HG02763 (cell line): ENCODE data around the gene ELK1.

Experiments
- ATAC-seq: cut with Tn5 transposase; IDR thresholded peaks from one replicate; pipeline ENCODE4 v1.9.1; 2021; ENCODE audit warnings: mild to moderate bottlenecking, moderate library complexity; ENCODE audit not compliant: unreplicated experiment

Gene ELK1

DNA sequence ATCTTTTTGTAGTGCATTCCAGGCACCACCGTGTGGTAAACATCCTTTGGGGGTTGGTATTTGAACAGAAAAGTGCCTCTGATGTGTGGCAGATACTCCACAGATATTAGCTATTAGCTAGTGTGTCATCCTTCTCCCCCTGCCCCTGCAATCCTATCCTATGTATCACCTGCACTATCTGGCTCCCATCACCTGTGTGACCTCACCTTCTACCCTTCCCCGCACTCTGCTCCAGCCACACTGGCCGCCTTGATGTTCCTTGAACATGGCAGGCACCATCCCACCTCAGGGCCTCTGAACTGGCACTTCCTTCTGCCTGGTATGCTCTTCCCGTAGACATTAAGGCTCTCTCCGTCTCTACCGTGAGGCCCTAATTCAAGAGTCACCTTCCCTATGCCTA lies 3.7 kb downstream of the ELK1 start:
- ATAC-seq: no peak

DNA sequence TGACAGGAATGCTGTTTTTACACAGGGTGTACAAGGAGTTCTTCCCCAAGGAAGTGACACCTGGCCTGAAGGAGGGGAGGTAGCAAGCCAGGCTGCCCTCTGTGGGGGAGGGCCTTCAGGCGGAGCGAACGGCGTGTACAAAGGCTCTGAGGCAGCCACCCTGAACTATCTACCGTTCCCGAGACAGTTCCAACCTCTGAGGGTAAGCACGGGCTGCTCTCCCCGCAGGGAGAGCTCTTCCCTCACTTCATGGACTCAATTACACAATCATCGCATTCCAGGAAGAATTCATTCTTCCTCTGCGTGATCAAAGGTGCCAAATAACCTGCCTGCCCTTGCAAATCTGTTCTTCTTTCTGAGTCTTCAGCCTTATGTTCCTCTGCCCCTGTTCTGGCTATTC lies 4.8 kb downstream of the ELK1 start:
- no peak for ATAC-seq

DNA sequence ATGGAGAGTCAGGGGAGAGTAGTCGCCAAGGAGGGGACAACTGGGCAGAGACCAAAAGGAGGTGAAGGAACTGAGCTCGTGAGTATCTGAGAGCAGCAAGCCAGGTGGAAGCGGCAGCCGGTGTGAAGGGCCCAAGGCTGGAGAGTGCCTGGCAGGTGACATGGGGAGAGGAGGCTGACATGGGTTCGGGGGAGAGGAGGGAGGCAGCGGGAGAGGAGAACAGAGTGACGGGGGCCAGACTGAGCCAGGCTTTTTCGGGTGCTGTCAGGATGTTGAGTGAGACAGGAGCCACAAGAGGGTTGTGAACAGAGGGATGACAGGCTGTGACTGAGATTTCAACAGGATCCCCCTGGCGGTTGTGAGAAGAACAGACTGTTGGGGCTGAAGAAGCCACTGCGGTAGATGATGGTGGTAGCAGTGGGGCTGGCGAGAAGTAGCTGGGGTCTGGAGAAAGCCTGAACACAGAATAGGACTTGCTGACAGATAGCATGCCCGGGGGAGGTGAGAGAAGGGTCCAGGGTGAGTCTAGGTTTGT lies 5.7 kb downstream of the ELK1 start:
- ATAC-seq: no peak

GRCh38 chrX:47643926-47644325 lies 6.4 kb downstream of the ELK1 start:
- ATAC-seq: no peak

- no peak for ATAC-seq
Observed at GRCh38 chrX:47638816-47639215, 11.5 kb downstream of the ELK1 start.

DNA sequence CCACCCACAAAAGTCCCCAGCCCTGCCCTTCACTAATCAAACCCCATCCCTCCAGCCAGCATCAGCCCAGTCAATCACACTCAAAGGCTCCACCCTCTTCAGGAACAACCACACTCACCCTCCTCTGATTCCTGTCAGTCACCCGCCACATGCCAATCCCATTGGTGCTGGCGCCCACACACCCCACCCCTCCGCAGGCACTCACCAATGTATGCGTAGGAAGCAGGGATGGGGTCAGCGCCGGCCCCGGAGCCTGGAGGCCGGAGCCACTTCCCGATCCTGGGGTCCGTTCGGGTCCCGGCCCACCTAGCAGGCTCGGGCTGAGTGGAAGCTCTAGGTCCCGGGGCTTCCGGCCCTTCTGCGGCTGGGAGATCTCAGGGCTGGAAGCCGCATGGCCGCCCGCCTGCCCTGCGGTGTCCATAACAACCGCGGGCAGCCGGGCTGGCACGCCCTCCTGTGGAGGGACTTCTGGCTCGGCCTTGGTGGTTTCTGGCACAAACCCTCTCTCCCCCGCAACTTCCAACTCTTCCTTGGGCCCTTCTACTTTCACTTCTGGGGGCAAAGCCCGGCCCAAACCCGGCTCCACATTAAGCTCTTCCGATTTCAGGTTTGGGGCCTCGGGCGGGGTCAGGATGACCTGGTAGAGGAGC lies 12.7 kb downstream of the ELK1 start:
- no peak for ATAC-seq

DNA sequence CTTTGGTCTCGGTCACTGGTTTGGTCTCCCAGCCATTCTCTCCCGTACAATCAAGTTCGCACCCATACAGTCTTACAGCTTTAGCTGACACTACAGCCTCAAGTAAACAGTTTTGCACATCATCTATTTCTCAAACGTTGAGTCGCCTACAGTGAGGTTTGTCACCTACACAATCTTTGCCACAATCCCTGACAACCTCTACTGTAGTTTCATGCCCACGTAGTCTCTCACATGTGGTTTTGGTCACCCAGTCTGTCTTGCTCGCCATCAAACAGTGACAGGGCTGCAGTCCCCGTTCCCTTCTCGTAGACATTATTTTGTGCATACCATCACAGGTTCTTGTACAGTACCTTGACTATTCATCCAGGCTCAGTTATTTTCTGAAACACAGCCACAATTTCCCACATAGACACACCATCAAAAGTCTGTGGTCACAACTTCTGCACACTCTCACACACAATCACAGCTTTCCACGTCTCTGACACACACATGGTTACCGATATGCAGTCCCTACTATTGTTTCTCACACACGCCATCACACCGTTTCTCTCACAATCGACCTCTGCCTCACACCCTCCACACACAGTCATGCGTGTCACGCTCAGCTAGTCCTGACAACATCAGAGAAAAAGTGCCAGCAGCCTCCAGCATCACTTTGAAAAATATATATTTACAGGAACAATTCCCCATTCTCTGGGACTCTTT lies 15.3 kb downstream of the ELK1 start:
- ATAC-seq: no peak

GRCh38 chrX:47633689-47634590 lies 16.4 kb downstream of the ELK1 start:
- no peak for ATAC-seq

DNA sequence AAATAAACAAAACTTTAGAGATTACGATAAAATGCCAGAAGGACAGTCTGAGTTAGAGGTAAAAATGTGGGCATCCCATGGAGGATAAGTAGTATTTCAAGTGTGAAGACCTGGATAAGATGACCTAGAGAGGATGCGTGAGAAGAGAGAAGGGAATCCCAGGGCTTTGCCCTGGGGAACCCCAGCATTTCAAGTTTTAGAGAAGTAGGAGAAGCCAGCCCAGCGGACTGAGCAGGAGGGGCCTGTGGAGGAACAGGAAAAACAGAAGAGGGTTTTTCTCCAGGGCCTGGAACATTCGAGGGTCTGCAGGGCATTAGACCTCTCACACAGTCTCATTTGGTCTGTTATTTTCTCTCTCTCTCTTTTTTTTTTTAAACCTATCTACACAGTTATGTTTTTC lies 17.7 kb downstream of the ELK1 start:
- no peak for ATAC-seq

DNA sequence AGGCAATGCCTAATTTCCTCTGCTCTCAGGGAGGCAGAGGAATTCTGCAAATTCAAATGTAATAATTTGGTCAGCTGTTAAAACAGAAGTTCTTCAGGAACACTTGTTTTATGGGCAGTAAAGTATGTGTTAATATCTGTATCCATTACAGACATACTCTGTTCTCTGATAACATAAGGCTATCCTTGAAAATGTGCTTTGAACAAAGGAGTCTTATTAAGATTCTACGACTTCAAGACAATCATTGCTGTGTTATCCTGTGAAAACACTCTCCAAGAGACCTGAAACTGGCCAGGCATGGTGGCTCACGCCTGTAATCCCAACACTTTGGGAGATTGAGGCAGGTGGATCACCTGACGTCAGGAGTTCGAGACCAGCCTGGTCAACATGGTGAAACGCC lies 18.7 kb downstream of the ELK1 start:
- ATAC-seq: no peak

GRCh38 chrX:47629419-47630200 lies 20.8 kb downstream of the ELK1 start, which contains the start of gene CFP:
Gene CFP, minus strand, starts transcription at chrX:47629930. Its CDS starts 86 bp downstream, at chrX:47629844.
- no peak for ATAC-seq

DNA sequence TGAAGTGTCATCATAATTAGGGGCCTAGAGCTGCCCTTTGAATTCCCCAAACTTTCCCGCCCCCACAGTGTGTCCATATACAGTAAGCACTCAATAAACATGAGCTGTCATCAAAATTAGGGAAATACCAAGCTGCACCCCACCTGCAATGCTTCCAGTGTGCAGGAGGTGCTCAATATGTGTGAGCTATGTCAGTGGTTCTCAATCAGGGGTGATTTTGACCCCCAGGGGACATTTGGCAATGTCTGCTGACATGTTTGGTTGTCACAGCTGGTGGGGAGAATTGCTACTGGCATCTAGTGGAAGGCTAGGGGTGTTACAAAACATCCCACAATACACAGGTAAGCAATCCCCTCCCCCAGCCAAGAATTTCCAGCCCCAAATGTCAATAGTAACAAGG lies 21.4 kb downstream of the ELK1 start:
- ATAC-seq: no peak

DNA sequence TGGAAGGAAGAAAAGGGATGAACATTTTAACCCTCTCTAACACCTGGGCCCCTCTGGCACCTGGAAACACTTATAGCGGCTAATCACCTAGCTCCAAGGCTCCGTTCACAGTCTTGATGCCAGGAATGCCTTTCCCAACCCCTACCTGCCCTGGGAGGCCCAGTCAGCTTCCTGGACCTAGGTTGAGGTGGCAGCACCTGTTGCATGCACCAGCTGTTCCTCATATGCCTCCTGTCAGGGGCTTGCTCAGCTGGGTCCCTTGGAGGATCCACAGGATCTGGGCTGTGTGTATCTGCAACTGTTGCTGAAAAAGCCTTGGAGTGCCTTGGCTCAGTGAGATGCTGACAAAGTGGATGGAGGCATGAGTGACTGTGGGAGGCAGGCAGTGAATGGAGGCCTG lies 25.0 kb downstream of the ELK1 start:
- ATAC-seq: no peak

GRCh38 chrX:47623540-47624027 lies 26.8 kb downstream of the ELK1 start:
- no peak for ATAC-seq

DNA sequence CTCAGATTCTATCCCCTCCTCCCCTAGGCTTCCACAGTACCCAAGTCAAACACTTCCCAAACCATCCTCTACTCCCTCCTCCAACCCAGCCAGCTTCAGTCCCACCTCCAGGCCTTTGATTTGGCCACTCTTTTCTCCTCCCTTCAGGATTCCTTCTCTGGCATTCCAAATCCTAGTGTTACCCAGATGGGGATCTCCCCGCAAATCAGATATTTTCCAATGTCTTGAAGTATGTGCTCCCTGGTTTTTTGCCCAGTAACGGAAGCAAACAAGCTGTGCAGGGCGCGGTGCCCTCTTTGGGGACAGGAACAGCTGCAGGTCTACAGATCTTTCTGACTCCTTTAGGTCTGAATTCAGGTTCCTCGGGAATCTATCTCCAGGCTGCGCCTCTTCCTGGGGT lies 28.5 kb downstream of the ELK1 start:
- no peak for ATAC-seq

- ATAC-seq: no peak
Observed at GRCh38 chrX:47620303-47620685, 30.1 kb downstream of the ELK1 start.

- ATAC-seq: peak; percentile 72
Observed at GRCh38 chrX:47619486-47620302, 30.7 kb downstream of the ELK1 start, which contains the start of gene SYN1. Gene SYN1, minus strand, starts transcription at chrX:47619857. Its CDS starts 129 bp downstream, at chrX:47619728.

DNA sequence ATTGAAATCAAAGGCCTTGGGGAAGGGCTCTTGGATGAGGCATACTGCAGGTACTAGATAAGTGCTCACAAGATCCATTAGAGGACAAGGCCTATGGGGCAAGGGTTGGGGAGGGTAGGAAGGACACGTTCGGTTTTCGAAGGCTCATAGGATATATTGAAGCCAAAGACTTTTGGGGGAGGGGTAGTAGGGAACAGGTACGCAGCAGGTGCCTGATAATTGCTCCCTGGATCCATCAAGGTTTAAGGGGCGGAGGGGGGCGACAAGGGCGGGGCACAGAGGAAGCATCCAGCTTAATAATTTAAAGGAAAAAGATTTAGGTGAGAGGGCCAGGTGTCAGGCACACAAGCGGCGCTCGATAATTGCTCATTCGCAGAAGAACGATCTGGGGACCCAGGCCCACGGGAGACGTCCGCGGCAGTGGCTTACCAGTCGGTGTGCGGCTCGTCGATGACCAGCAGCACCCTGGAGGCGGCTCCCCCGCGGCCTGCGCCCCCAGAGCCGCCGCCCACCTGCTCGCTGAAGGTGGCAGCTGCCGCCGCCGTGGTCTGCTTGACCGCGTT lies 31.4 kb downstream of the ELK1 start:
- no peak for ATAC-seq

GRCh38 chrX:47614618-47615017 lies 35.7 kb downstream of the ELK1 start:
- no peak for ATAC-seq
